Kidney capillary endothelial cell (primary cell): ENCODE data around the gene BRICD5.

ENCODE experiments used
- DNase-seq: peaks from one replicate; pipeline ENCODE4 v3.0.0-alpha.2; 2018; ENCODE audit warnings: low spot score

Gene BRICD5

DNA sequence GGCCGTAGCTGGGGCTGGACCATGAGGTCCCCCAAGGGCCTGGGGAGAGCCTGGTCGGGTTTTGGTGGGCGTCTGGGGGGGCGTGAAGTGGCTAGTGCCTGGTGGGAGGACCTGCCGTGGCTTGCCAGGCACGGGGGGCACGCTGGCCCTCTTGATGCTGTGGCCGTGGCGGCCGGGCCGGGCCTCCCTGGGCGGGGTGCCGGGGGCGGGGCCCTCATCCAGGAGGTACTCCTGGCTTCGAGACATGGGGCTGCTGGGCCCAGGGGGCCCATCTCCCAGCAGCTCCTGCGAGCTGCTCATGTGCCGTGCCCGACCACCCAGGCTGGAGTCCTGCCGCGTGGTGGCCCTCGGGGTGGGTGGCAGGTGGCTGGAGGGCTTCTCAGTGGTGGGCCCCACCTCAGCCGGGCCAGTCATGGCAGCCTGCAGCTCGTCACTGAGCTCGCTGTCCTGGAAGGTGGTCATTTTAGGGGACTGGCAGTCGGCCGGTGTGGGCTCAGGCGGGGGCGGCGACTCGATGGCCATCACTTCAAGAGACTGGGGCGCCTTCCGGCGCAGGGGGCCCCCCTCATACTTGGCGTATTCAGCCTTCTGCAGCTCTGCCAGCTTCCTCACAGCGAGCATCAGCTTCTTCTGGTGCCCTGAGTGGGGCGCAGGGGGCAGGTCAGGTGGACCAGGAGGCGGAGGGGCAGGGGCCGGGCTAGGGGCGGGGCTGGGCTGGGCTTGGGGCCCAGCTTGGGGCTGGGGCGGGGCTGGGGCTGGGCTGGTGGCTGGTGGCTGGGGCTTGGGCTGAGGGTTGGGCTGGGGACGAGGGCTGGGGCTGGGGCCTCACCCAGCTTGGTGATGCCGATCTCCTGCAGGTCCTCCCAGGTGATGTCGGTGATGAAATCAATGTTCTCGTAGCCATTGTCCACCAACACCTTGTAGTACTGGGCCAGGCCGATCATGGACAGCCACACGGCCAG is 29.4 kb downstream of the BRICD5 start:
- no peak for DNase-seq

DNA sequence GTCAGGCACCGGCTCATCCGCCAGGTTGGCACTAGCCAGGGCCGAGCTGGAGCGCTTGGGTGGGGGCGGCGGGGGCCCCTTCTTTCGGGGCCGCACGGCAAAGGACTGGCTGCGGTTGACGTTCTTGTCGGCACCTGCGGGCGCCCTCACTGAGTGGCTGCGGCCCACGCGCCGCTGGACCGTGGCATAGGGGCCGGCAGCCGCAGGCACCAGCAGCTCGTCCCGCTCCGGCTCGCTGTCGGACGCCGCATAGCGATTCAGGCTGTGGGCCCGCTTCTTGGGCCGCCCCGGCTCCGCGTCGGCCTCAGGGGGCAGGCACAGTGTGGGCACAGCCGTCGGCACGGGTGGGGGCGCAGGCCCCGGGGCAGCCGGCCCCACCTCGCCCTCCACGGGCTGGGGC is 30.2 kb downstream of the BRICD5 start:
- no peak for DNase-seq

DNA sequence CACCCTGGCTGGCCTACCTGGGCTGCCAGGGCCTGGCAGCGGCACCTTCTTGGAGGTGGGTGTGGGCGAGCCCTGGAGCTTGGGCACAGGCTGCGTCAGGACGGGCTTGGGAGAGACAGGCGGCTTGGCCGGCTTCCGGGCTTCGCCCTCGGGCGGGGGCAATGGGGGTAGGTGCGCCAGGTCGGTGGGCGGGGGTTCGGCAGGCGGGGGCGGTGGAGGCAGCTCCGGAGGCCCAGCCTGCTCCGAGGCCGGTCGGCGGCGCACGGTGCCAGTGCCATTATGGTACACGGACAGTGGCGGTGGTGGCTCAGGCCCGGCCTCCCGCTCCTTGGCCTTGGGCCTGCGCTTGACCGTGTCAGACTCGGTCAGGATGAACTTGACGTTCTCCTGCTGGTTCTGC is 31.1 kb downstream of the BRICD5 start:
- DNase-seq: no peak

DNA sequence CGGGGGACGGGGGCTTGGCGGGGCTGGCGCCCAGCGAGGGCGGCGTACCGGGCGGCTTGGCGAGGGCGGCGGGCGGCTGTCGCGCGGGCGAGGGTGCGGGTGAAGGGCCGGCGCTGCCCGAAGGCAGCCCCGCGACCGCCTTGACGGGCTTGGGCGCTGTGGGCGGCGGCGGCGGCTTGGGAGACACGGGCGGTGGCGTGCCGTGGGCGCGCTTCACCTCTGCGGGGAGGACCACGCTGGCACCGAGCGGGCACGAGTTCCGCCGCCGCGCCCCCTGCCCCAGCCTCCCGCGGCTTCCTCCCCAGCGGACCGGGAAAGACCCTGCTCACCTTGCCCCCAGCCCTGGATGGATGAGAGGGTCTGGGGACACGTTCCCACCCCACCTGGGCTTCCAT is 31.6 kb downstream of the BRICD5 start:
- no peak for DNase-seq

DNA sequence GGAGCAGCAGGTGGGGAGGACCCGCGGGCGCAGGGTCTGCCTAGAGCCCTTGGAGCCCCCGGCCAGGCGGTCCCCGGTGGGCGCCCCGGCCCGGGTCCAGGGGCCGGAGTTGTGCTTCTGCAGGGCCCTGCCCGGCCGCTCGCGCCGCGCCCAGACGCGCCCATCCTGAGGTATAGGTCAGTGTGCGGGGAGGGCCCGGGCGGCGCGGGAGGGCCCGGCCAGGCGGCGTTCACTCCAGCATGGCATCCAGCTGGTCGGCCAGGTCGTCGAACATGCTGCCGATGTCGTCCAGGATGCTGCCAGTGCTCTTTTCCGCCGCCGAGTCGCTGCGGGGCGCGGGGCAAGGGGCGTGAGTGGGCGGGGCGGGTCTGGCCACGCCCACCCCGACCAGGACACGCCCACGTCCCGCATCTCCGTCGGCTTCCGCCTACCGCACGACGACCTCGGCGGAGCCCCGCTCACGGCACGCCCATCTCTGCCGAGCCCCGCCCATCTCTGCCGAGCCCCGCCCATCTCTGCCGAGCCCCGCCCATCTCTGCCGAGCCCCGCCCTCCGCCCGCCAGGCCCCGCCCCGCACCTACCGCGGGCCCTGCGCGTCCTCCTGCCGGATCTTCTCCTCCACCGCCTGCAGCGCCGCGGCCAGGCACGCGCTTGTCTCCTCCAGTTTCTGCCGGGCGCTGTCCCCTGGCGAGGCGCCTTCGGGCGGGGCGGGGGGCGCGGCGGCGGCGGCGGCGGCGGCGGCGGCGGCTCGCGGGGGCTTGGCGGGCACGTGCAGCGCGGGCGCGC is 32.1 kb downstream of the BRICD5 start:
- DNase-seq: peak; percentile 41

DNA sequence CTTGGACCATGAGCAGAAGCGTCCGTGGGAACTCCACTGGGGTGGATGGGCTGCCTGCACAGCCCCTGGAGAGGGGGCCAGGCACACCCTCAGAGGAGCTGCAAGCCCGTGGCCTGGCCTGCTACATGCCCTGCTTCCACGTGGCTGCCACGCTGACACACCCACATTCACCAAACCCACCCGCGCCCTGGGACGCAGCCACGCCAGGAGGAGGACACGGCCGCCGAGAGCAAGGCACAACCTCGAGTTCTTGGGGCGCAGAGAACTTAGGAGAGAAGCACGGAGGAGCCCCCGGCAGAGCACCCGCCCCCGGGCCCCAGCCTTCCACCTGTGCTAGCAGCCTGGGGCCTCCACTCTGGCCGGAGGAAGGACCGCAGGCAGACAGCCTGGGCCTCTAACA is 33.1 kb downstream of the BRICD5 start:
- DNase-seq: no peak

DNA sequence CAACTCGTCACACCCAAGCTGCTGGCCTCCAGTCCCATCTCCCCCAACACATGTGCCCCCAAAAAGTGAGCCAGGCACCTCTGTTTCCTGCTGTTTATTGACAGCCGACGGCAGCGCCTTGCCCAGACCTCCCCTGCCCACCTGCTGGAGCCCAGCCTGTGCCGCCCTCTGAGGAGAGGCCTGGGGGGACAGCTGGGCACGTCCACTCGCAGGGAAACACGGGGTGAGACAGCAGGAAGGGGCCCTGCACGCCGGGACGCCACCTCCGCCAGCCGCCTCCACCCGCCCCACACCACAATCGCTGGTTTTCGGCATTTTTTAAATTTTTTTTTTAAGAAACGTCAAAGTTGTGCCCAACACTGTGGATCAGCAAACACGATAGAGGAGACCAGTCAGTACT is 33.6 kb downstream of the BRICD5 start:
- no peak for DNase-seq

DNA sequence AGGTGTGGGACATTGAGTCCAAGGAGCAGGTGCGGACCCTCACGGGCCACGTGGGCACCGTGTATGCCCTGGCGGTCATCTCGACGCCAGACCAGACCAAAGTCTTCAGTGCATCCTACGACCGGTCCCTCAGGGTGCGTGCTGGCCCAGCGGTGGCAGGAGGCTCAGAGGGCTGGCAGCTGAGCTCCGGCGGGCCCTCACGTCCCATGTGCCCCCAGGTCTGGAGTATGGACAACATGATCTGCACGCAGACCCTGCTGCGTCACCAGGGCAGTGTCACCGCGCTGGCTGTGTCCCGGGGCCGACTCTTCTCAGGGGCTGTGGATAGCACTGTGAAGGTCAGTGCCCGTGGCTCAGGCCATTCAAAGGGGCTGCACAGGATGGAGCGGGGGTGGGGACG is 34.6 kb downstream of the BRICD5 start:
- DNase-seq: no peak

DNA sequence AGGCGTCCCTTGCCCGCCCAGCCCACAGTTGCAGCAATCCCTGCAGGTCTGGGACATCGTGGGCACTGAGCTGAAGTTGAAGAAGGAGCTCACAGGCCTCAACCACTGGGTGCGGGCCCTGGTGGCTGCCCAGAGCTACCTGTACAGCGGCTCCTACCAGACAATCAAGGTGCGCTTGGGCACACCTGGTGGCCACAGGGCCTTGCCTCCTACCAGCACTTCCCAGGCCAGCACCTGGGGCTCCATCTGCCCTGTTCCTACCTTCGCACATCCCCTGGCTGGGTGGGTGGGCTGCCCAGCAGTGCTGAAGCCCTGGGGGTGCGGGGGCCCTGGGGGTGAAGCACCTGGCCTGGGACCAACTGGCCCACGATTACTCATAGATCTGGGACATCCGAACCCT is 35.2 kb downstream of the BRICD5 start:
- DNase-seq: no peak

DNA sequence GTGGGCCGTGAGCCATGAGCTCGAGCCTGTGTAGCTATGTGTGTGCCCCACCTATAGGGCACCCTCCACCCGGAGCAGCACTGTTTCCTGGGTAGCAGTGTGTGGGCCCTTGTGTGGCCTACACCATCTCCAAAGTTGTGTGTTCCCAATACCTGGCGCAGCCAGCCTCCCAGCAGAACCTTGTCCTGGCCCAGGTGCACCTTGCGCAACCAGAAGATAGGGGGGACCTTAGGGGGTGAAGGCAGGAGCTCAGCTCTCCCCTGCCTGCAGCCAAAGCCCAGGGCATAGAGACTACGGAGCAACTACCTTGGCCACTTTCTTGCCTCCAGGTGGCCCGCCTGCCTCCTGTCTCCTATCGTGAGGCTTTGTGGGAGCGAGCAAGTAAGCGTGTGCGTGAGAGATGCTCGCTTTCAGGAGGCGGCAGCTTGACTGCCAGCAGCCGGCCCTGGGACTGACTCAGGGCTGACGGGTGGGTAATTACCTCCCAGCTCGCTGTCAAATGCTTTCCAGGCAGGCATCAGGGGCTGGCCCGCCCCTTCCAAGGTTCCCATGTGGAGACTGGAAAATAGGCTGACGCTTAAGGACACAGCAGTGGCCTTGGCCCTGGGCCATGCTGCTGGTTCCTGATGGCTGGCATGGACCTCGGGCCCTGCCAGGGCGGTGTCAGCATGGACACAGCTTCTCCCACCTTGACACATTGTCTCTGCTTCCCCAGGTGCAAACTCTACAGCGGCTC is 36.1 kb downstream of the BRICD5 start:
- no peak for DNase-seq

DNA sequence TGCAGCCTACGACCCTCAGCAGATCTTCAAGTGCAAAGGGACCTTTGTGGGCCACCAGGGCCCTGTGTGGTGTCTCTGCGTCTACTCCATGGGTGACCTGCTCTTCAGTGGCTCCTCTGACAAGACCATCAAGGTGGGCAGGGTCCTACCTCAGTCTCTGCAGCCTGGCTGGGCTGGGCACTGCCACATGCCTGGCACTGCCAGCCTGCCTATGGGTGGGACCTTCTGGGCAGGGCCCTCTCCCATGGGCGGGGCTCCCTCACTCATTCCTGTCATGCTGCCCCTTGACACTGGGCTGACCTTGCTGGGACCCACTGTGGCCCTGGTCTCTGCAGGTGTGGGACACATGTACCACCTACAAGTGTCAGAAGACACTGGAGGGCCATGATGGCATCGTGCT is 36.7 kb downstream of the BRICD5 start:
- DNase-seq: no peak

DNA sequence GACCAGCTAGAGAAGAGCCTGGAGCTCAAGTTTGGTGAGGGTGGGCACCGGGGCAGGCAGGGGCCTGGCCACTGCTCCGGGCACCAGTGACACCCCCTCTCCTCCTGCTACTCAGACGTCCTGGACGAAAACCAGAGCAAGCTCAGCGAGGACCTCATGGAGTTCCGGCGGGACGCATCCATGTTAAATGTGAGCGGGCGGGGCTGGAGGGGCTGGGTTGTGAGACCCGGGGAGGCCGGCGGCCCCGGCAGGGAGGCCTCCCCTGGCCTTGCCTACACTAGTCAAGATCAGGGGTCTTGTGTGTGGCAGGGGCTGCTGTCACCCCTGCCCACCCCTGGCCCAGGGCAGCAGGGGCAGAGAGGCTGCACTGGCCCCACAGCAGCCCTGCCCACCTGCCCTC is 37.3 kb downstream of the BRICD5 start:
- no peak for DNase-seq

DNA sequence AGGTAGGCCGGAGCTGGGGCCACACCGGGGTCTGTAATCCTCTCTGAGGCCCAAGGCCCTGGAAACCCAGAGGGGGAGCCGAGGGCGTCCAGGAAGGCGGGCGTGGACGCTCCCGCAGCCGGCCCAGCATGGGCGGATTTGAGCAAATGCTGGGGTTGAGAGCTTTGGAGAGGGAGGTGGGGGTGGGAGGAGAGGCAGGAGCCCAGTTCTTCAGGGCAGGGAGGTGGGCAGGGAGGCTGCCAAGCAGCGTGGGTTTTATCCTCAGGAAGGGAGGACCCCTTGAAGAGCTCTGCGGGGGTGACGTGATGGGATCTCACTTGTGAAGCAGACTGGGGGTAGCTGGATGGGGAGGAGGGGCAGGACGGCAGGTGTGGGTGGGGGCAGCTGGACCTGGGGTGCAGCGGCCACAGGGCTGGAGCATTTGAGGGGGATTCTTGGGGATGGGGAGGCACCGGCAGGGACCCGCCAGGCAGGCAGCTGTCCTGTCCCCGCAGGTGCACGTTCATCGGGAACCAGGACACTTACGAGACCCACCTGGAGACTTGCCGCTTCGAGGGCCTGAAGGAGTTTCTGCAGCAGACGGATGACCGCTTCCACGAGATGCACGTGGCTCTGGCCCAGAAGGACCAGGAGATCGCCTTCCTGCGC is 37.9 kb downstream of the BRICD5 start:
- no peak for DNase-seq

DNA sequence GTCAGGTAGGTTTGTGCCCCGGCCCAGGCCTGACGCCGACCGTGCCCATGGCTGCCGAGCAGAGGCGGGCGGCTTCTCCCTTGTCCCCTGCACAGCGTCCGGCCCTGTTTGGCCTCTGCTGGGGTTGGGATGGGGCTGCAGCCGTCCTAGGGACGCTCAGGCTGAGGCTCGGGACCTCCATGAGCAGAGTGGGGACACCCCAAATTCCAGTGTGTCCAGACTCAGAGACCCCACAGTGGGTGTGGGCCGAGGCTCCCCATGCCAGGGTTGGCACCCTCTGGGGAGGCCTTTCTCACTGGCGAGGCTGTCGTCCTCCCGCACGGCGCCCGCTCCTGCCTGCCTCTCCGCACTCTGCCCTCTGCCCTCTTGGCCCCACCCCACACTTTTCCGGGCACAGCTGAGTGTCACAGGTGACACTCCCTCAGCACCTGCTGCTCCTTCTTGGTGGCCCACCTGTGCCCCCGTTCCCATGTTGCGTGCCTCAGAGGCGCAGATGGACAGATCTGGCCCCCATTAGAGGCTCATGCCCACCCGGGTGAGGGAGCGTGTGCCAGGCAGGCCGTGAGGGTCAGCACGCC is 39.0 kb downstream of the BRICD5 start:
- no peak for DNase-seq

DNA sequence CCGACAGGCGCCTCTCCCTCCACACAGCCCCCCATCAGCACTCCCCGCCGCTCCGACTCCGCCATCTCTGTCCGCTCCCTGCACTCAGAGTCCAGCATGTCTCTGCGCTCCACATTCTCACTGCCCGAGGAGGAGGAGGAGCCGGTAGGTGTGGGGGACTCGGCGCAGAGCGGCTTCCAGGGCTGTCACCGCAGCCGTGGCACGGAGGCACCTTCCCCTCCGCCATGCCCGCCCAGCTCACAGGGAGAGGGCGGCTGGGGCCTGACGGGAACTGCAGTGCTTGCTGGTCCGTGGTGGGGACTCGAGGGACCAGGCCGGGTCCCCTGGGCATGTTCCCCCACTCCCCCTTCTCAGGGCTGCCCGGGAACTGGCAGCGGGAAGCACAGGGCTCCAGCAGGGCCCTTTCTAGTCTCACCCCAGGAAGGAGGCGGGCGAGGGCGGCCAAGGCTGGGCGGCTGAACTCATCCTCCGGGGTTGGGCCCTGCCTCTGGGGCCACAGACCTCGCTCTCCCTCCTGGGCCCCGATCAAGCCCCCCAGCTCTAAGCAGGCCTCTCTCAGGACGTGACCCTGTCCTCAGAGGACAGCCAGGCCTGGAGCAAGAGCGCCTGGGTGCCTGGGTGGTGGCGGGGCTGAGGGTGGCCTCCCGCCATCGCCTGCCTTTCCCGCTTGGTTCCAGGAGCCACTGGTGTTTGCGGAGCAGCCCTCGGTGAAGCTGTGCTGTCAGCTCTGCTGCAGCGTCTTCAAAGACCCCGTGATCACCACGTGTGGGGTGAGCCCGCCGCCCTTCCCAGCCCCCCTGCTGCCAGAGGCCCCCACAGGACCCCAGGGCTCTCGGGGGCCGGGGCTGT is 39.9 kb downstream of the BRICD5 start:
- DNase-seq: no peak

DNA sequence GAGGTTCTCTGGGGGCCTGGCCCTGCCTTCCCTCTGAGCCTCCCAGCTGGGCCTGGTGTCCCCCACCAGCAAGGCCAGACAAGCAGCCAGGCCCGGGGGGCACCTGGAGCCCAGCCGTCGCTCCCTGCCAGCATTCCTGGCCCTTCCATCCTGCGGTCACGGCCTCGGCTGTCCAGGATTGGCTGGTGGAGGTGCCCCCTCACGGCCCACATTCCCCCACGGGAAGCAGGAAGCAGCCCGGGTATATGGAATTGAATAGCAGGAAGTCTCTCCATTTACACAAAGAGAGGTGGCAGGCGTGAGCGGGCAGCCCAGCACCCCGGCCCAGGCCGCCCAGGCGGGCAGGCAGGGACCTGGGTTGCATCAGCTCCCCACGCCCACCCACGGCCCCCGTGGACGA is 40.6 kb downstream of the BRICD5 start:
- DNase-seq: peak; percentile 90

DNA sequence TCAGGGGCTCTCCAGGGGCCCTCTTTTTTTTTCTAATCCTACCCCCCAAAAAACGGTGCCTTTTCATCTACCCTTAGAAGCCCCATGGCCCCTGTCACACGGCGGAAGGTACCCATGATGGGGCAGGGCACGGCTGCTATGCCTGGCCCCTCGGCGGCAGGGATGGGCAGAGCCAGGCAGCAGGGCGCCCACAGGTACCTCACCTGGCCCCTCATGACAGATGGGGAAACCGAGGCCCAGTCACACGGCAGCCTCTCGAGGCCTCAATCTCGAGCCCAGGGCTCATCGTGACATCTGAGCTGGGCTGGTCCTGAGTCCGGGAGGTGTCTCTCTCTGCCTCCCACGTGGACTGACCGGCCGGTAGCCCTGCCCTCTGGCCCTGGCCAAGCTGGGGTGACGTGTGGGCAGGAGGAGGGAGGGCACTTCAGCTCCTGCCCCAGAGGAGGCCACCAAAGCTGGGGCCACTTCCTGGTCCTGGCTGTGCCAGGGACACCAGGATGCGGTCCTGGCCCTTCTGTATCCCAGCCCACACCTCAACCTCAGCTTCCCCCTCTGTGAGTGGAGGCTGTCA is 43.5 kb downstream of the BRICD5 start:
- DNase-seq: no peak

DNA sequence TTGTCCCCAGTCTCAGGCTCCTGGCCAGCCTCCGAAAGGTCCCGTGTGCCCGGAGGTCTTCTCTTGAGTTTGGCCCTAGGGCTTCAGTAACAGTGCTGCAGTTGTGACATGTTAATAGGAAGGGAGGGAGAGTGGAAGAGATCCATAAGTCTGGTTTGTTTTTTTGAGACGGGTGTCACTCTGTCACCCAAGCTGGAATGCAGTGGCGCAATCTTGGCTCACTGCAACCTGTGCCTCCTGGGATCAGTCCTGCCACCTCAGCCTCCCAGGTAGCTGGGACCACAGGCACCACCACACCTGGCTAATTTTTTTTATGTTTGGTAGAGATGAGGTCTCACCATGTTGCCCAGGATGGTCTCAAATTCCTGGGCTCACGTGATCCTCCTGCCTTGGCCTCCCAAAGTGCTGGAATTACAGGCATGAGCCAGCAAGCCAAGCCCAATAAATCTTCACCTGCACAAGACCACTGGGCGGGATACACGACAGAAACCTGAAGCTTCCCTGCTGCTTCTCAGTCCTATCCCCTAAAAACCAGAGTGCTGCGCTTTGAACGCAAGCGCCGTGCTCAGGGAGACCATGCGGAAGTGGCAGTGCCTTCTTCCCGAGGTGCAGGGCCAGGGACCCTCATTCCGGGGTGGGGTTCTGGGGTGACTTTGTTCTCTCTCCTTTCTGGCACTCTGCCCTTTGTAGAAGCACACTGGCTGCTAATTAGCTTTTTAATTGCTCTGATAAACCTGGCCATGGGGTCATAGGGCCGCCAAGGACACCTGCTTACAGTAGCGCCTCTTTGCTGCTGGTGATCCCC is 44.2 kb downstream of the BRICD5 start:
- DNase-seq: no peak

DNA sequence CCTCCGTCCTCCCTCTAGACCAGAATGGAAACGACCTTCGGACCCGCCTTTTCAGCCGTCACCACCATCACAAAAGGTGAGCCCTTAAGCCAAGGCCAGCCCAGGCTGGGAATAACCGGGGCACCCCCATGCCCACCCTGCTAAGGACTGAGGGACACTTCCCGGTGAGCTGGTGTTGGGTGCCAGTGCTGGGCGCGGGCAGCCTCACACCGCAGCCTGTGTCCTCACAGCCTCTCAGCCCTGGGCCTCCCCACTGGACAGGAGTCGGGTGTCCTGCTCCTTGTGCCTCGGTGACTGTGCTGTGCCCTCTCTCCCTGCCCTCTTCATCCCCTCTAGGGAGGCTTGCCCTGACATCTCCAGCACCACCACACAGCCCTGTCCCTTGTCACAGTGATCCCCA is 44.8 kb downstream of the BRICD5 start:
- no peak for DNase-seq
